ENCODE measurements around the gene GFM1.
"Not testable (repeated sequence)": the region's sequence is repeated elsewhere in the genome, so short reads cannot be mapped to it uniquely, and the experiment has no call there.

Gene GFM1

DNA sequence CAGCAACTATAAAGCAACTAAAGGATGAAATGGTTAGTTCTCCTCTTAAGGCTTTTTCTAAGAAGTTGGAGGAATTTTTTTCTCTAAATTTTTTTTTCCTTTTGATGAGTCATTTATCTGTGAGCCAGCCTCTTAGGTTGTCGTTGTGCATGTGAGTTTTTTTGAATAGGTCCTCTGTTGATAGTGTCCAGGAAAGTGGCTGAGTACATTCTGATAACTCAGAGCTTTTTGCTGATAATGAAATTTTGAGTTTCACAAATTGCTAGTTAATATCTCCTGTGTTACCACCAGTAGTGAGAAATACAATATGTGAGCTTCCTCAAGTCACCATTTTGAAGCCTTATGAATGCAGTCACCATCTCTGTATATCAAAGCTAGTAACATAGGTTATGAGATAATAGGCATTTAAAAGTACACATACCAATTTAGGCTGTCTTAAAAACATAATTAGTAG is 35.2 kb downstream of the GFM1 start:
- DNase-seq, result no peak

DNA sequence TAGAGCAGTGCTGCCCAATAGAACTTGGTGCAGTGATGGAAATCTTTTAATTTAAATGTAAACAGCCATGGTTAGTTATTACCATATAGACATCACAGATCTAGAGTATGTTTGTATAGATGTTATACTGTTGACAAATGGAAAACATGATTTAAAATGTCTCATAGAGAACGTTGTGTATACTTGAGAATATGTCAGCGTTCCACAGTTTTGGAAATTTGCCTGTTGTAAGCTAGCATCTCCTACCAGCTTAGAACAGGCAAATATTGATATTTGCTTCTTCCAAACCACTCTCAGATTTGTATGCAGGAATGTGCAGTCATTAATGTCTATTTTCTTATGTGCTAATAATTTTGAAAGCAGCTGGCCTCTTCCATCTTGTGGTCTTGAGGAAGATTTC is 36.5 kb downstream of the GFM1 start:
- DNase-seq, result no peak

DNA sequence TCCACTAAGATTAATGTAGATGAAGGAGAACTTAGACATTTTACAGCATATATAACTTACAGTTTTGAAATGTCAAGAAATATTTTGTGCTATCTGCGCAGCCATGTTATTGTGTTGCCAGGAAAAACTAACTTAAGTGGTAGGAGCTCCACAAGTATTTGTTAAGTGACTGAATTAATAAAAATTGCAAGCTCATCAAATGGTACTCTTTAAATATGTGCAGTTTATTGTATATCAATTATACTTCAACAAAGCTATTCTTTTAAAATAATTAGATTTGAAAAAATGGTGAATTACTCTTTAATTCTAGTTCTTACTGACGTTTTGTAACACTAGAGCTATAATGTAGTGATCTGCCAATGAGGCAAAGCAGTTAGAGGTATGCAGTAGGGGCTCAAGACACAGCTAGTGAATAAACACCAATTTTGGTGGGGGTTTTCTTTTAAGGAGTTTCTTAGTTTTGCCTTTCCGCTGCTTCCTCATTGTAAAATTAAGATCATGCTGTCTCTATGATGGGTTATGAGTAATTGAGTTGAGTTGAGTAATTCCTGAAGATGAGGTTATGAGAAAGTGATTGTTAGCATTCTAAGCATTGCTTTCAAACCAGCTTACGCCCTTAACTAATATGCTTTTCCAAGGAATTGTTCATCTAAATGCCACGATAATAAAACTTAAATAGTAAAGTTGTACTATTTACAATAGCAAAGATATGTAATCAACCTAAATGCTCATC is 39.1 kb downstream of the GFM1 start:
- DNase-seq, result no peak

GRCh38 chr3:158685159-158685558 is 40.8 kb downstream of the GFM1 start:
- no peak for DNase-seq

DNA sequence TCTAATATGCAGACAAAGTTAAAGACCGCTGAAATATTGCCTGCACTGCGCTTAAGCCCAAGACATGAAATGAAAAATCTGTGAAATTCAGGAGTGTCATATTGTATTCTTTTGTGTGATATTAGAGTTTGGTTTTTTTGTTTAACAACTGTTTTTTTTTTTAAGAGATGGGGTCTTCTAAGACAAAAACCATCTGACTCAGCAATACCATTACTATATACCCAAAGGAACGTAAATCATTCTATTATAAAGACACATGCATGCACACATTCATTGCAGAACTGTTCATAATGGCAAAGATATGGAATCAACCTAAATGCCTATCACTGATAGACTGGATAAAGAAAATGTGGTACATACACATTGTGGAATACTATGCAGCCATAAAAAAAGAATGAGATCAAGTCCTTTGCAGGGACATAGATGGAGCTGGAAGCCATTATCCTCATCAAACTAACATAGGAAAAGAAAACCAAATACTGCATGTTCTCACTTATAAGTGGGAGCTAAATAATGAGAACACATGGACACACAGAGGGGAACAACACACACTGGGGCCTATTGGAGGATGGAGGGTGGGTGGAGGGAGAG is 49.6 kb downstream of the GFM1 start:
- not testable (repeated sequence) for DNase-seq

- DNase-seq, result no peak
Measured at GRCh38 chr3:158696618-158697017, 52.3 kb downstream of the GFM1 start.

- no peak for DNase-seq
Measured at GRCh38 chr3:158700559-158700958, 56.2 kb downstream of the GFM1 start.

- no peak for DNase-seq
Measured at GRCh38 chr3:158701420-158702065, 57.2 kb downstream of the GFM1 start.

DNA sequence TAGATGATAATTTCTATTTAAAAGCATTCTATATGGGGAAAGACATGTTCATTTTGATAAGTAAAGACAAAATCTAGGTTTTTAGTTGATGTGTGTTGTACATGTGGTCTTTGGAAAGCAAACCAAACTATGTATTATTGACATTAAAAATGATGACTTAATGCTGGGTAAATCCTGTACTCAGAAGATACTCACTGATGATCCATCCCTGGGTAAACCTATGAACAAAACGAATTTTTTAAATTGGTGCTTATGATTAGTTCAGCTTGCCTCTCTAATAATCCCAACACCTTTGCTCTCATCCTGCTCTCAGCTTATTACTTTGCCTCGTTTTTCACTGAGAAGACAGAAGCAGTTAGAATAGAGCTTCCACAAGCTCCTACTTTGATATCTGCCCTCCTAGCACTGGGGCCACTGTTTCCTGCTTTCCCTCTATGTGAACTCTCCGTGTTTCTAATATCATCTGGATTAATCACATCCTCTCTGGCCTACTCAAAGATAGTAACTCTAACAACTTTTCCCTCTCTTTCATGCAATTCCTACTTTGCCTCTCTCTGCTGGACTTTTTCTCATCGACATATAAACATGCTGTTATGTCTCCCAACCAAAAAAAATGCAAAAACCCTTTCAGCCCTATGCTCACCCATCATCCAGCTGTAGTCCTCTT is 58.6 kb downstream of the GFM1 start:
- DNase-seq, result no peak

GRCh38 chr3:158703566-158703965 is 59.2 kb downstream of the GFM1 start:
- no peak for DNase-seq

GRCh38 chr3:158709666-158710083 is 65.3 kb downstream of the GFM1 start:
- no peak for DNase-seq

DNA sequence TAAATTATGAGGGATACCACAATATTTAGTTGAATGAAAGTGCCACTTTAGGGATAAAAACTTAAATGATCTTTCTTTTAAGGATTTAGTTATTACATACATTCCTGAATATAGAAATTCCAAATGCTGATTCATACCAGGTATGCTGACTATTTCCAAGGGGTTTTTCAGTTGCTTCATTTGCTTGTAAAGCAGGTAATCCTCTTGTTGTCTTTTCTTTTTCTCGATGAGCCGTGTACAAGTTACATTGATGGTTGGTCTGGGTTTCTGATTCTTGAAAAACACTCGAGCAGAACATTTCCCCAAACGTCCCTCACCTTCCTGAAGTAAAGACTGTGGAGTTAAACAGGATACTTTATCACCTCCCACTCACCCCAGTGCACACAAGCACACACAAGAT is 66.3 kb downstream of the GFM1 start:
- no peak for DNase-seq

DNA sequence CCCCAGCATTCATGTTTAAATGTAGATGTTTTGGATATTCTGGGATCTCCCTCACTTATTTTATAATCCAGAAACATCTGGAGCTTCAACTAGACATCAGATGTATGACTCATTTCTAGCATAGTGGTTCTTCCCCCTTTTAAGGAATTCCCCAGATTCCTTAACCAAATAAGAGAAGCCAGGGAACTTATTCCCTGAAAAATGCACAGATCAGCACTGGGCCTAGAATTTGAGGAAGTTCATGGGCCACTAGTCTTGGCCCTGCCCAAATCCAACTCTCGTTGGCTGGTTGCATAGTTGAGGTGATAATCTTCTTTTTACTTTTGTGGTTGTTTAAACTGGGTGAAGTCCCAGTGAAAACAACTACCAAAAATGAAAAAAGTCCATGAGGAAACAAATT is 67.6 kb downstream of the GFM1 start:
- no peak for DNase-seq

- DNase-seq, result no peak
Measured at GRCh38 chr3:158712443-158712842, 68.1 kb downstream of the GFM1 start.

GRCh38 chr3:158713094-158713499 is 68.8 kb downstream of the GFM1 start:
- DNase-seq, result no peak

GRCh38 chr3:158717576-158717975 is 73.2 kb downstream of the GFM1 start:
- no peak for DNase-seq

DNA sequence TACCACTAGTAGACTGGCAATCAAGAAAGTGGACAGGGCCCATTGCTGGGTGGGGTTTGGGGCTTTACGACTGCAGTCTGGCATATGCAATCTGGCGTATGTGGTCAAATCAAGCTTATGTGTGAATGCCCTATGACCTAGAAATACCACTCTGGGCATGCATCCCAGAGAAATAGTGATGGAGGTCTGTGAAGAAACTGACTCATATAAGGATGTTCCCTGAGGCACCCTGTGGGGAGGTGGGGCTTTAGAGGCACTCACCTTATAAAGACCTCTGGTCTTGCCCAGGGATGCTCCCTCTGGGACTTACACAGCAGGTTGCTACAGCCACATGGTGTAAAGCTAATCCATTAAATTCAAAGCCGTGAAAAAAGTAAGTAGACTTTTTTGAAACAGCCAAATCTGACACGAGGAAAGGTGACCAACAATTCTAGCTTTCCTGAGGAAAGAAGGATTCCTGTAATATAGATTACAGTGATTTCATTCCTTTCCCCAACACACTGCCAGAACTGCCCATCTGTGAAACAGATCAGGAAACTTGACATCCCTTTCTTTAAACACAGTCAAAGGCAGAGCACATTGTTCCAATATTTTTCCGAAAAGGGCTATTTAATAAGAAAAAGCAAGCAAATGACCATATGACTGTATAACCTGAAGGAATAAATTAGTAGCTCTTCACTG is 74.3 kb downstream of the GFM1 start:
- no peak for DNase-seq

DNA sequence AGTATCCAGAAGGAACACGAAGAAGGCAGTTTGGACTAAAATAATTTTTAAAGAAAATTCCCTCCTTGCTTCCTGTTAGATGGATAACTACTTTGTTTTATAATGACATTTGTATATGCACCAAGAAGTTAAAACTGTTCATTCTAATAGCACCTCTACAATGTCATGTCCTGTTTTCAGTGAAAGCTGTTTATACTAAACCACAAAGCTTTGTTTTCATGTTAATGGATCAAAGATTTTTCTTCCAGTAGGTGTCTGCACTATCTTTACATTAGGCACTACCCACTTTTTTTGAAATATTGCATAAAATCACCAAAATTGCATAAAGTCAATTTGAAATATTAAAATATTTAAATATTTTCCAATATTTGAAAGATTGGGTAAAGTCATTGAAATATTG is 77.8 kb downstream of the GFM1 start:
- DNase-seq, result no peak

DNA sequence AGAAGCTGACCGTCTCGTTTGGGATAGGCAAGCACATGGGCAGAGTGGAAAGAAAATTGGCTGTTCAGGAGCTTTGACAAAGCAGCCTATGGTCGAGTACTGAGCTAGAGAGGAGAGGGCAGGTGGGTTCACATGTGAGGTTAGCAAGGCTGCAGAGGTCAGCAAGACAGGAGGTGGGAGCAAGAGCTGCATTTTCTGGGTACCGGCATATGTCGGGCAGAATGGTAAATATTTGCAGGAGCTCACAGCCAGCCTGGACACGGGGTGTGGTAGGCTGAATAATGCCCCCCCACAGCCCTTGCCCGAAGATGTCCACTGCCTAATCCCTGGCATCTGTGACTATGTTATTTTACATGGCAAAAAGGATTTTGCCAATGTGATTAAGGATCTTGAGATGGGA is 79.7 kb downstream of the GFM1 start:
- no peak for DNase-seq

- DNase-seq, result no peak
Measured at GRCh38 chr3:158725348-158726011, 81.2 kb downstream of the GFM1 start.

DNA sequence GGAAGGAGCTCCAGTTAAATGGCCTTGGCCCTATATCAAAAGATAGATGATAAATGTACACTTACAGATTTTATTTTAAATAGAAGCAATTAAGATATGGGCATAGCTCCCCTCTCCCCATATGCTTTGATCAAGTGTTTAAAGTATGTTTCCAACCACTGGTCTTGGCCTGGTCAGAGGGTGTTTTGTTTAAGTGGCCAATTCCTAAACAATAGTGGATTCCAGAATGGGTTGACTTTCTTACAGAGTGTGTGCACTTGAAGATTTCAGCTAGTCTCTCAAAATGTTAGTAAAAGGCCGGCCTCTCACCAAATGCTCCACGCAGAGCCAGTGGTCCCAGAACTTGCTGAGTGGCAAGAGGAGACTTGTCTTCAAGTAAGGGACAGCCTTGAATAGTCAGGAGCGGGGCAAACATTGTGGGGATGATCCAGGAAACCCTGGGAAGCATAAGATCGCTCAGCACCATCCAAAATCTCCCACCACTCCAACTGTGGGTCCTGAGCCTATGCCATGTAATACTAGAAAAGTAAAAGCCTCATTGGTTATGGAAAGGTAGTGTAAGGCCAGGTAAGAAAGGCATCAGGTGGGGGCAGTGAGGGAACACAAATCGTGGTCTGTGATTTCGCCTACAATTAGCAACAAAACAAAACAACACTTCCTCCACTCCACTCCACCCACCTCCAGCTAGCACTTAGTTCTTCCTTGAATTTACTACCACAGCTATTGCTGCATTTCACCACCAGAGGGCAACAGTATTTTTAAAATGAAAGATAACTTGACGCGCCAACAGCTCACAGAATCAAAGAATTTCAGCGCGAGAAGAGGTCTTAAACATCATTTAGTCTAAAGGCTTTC is 83.1 kb downstream of the GFM1 start:
- peak; percentile 37 for DNase-seq

DNA sequence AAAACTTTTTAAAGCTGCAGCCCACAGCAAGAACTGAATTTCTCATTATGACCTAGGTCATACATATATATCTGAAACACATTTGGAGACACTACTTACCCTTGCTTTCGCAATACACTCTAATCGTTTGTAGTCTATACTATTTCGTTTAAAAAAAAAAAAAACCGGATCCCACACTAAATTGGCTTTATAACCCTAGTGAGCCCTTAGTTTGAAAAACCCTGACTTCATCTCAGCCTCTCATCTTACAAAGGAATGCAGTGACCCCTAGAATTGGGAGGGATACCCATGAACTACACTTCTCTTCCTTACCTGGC is 83.7 kb downstream of the GFM1 start:
- DNase-seq, result no peak
